ENCODE results near the gene NLRP1. TPM values are rescaled to one million over a fixed set of nuclear protein-coding genes. Genes with fewer than 3 reads are reported as not detected.
A peak's percentile ranks its signal among the peaks of the same experiment; 100 is the strongest.

NLRP1 gene
- total and polyA plus RNA-seq, 9 of the 15 experiments (the other 6 are each of a cell fraction or from before 2014, with no cell fraction given), result 4.0 to 69.4 (median 27.7) TPM

DNA sequence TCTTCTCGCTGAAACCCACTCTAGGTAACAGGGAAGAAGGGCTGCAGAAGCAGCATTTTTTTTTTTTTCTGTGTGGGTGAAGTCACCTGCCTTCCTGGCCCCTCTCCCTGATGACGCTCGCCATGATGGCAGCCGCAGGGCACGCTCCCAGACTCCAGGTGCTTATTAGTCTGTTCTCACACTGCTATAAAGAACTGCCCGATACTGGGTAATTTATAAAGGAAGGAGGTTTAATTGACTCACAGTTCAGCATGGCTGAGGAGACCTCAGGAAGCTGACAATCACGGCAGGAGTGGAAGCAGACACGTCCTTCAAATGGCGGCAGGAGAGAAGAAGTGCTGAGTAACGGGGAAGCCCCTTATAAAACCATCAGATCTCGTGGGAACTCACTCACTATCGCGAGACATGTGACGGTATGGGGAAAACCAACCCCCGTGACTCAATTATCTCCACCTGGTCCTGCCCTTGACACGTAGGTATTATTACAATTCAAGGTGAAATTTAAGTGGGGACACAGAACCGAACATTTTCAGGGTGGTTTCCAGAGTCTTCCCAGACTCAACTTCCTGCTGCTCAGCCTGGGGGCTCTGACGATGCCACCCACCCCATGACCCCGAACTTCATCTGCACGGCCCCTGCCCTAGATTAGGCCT, 34.9 kb upstream of the NLRP1 start (continued):
- TF ChIP-seq MAZ (CRISPR knock-in tag; conservative IDR thresholded peaks at IDR 0.05 in 1 of 2, IDR thresholded peaks at IDR 0.05 in 1 of 2) (peak in 1 of 2 experiments; percentile 38; a peak in 2 of 4 replicates), SMARCA4 (IDR thresholded peaks at IDR 0.05) (no peak), FOSL1 (tag; conservative IDR thresholded peaks at IDR 0.05) (peak; percentile 40; the same call in 1 of the 2 replicates), FOXM1 (IDR thresholded peaks at IDR 0.05; ENCODE audit: low read depth) (no peak), FOXM1 (CRISPR knock-in tag; IDR thresholded peaks at IDR 0.05; ENCODE audit: low read depth) (no peak), SRF (CRISPR knock-in tag; IDR thresholded peaks at IDR 0.05) (no peak), ZNF133 (CRISPR knock-in tag; IDR thresholded peaks at IDR 0.05) (no peak), ILK (tag; IDR thresholded peaks at IDR 0.05; ENCODE audit: borderline replicate concordance, low read depth) (no peak), PML (IDR thresholded peaks at IDR 0.05; ENCODE audit: low read length) (peak; percentile 83), ZNF717 (CRISPR knock-in tag; IDR thresholded peaks at IDR 0.05) (no peak), SPI1 (IDR thresholded peaks at IDR 0.05; ENCODE audit: borderline replicate concordance, low read depth, low read length) (no peak), XRCC3 (IDR thresholded peaks at IDR 0.05) (no peak), BCL6 (CRISPR knock-in tag; IDR thresholded peaks at IDR 0.05) (no peak), NR4A1 (CRISPR knock-in tag; IDR thresholded peaks at IDR 0.05) (no peak), NR4A1 (tag; IDR thresholded peaks at IDR 0.05) (no peak), RNF2 (IDR thresholded peaks at IDR 0.05) (no peak), ZNF174 (CRISPR knock-in tag; IDR thresholded peaks at IDR 0.05) (no peak)
- TF ChIP-seq, protein P1, sequence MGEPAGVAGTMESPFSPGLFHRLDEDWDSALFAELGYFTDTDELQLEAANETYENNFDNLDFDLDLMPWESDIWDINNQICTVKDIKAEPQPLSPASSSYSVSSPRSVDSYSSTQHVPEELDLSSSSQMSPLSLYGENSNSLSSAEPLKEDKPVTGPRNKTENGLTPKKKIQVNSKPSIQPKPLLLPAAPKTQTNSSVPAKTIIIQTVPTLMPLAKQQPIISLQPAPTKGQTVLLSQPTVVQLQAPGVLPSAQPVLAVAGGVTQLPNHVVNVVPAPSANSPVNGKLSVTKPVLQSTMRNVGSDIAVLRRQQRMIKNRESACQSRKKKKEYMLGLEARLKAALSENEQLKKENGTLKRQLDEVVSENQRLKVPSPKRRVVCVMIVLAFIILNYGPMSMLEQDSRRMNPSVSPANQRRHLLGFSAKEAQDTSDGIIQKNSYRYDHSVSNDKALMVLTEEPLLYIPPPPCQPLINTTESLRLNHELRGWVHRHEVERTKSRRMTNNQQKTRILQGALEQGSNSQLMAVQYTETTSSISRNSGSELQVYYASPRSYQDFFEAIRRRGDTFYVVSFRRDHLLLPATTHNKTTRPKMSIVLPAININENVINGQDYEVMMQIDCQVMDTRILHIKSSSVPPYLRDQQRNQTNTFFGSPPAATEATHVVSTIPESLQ (CRISPR knock-in tag; IDR thresholded peaks at IDR 0.05), result no peak
- TF ChIP-seq, protein P2, sequence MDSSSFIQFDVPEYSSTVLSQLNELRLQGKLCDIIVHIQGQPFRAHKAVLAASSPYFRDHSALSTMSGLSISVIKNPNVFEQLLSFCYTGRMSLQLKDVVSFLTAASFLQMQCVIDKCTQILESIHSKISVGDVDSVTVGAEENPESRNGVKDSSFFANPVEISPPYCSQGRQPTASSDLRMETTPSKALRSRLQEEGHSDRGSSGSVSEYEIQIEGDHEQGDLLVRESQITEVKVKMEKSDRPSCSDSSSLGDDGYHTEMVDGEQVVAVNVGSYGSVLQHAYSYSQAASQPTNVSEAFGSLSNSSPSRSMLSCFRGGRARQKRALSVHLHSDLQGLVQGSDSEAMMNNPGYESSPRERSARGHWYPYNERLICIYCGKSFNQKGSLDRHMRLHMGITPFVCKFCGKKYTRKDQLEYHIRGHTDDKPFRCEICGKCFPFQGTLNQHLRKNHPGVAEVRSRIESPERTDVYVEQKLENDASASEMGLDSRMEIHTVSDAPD (CRISPR knock-in tag; IDR thresholded peaks at IDR 0.05), result no peak
- TF ChIP-seq, protein P3, sequence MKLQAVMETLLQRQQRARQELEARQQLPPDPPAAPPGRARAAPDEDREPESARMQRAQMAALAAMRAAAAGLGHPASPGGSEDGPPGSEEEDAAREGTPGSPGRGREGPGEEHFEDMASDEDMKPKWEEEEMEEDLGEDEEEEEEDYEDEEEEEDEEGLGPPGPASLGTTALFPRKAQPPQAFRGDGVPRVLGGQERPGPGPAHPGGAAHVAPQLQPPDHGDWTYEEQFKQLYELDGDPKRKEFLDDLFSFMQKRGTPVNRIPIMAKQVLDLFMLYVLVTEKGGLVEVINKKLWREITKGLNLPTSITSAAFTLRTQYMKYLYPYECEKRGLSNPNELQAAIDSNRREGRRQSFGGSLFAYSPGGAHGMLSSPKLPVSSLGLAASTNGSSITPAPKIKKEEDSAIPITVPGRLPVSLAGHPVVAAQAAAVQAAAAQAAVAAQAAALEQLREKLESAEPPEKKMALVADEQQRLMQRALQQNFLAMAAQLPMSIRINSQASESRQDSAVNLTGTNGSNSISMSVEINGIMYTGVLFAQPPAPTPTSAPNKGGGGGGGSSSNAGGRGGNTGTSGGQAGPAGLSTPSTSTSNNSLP (IDR thresholded peaks at IDR 0.05; ENCODE audit: borderline replicate concordance, low read depth, low read length), result no peak
- TF ChIP-seq, protein P4, sequence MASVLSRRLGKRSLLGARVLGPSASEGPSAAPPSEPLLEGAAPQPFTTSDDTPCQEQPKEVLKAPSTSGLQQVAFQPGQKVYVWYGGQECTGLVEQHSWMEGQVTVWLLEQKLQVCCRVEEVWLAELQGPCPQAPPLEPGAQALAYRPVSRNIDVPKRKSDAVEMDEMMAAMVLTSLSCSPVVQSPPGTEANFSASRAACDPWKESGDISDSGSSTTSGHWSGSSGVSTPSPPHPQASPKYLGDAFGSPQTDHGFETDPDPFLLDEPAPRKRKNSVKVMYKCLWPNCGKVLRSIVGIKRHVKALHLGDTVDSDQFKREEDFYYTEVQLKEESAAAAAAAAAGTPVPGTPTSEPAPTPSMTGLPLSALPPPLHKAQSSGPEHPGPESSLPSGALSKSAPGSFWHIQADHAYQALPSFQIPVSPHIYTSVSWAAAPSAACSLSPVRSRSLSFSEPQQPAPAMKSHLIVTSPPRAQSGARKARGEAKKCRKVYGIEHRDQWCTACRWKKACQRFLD (CRISPR knock-in tag; IDR thresholded peaks at IDR 0.05), result no peak
- TF ChIP-seq, protein P5, sequence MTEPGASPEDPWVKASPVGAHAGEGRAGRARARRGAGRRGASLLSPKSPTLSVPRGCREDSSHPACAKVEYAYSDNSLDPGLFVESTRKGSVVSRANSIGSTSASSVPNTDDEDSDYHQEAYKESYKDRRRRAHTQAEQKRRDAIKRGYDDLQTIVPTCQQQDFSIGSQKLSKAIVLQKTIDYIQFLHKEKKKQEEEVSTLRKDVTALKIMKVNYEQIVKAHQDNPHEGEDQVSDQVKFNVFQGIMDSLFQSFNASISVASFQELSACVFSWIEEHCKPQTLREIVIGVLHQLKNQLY (CRISPR knock-in tag; conservative IDR thresholded peaks at IDR 0.05), result no peak

Data from K562 (cell line).